Tibial artery (tissue), 4 donors: ENCODE results near the gene SRPRA.

Source experiments
- DNase-seq, 2 donors: peaks; one replicate each; pipeline ENCODE4 v3.0.0-alpha.2; 2019
- H3K27ac ChIP-seq, 2 donors: fragments of 200-600 bp; sonication (generic) in 1 of 2; 1 replicate in 1 of 2; 2 replicates in 1 of 2; pipeline ENCODE4 v1.5.1; 2018 to 2019; ENCODE audit warnings: mild to moderate bottlenecking in 1 of 2
- H3K27me3 ChIP-seq, 2 donors: fragments of 200-600 bp; sonication (generic) in 1 of 2; one replicate each; pipeline versions ENCODE4 v1.5.1 to v1.6.0; 2016 to 2019
- H3K36me3 ChIP-seq, 3 donors: fragments of 200-600 bp; sonication (generic) in 2 of 3; one replicate each; pipeline ENCODE4 v1.5.1; 2016 to 2019; ENCODE audit warnings: mild to moderate bottlenecking in 2 of 3
- H3K4me1 ChIP-seq, 4 donors: fragments of 200-600 bp; sonication (generic) in 2 of 4; 1 replicate in 3 of 4; 2 replicates in 1 of 4; pipeline ENCODE4 v1.5.1; 2016 to 2019
- H3K4me3 ChIP-seq, 2 donors: fragments of 200-600 bp; sonication (generic) in 1 of 2; 1 replicate in 1 of 2; 2 replicates in 1 of 2; pipeline ENCODE4 v1.5.1; 2018 to 2019; ENCODE audit warnings: mild to moderate bottlenecking in 2 of 2
- H3K9me3 ChIP-seq, 3 donors: fragments of 200-600 bp; sonication (generic) in 1 of 3; one replicate each; pipeline ENCODE4 v1.5.1; 2016 to 2019
- CTCF ChIP-seq, 2 experiments: fragments of 200-600 bp in 1 of 2; fragments of 450-650 bp in 1 of 2; IDR thresholded peaks; one replicate each; pipeline ENCODE4 v1.5.1; 2017 to 2019; ENCODE audit warnings: antibody characterized with exemption in 2 of 2, mild to moderate bottlenecking in 1 of 2, moderate library complexity in 1 of 2
- intact Hi-C: fragments of 100-400 bp; cut with DNase I; formaldehyde crosslinking; loops from one replicate; pipeline ENCODE4 v1.15.0; 2023; ENCODE audit warnings: low total_unique reads

Gene SRPRA

GRCh38 chr11:126282361-126282735 is 13.7 kb upstream of the SRPRA start:
- Histone ChIP-seq H3K27me3 (no peaks in the 10 kb centered on the region), H3K4me1 (peaks cover 0 to 26% (median 7%) of the 10 kb centered on the region in 4 donors), H3K36me3 (peaks cover 4 to 14% (median 5%) of the 10 kb centered on the region in 3 donors), H3K4me3 (peak overlapping the region; percentile 60 to 76), H3K27ac (peak overlapping the region; percentile 86), H3K9me3 (no peaks in the 10 kb centered on the region)
- TF ChIP-seq CTCF (IDR thresholded peaks at IDR 0.05) = no peak
- intact Hi-C loops = no loop called here
- DNase-seq = peak; percentile 43 to 74

- TF ChIP-seq CTCF (IDR thresholded peaks at IDR 0.05) = no peak
- peak in 1 of 2 donors; percentile 62 for DNase-seq
- H3K27ac ChIP-seq = peak overlapping the region; percentile 86
- peak overlapping the region in 1 of 2 donors; percentile 60 for H3K4me3 ChIP-seq
- intact Hi-C loops = no loop called here
- peaks cover 9 to 14% (median 11%) of the 10 kb centered on the region in 3 donors for H3K36me3 ChIP-seq
- peaks cover 0 to 26% (median 7%) of the 10 kb centered on the region in 4 donors for H3K4me1 ChIP-seq
- H3K9me3 ChIP-seq = no peaks in the 10 kb centered on the region
- H3K27me3 ChIP-seq = no peaks in the 10 kb centered on the region
Observed at GRCh38 chr11:126281666-126282175, 13.0 kb upstream of the SRPRA start.

GRCh38 chr11:126281245-126281644 is 12.6 kb upstream of the SRPRA start:
- TF ChIP-seq CTCF (IDR thresholded peaks at IDR 0.05) = no peak
- Histone ChIP-seq H3K4me3 (no peak overlapping the region), H3K27ac (peak overlapping the region in 1 of 2 donors; percentile 86), H3K36me3 (peaks cover 13 to 17% (median 14%) of the 10 kb centered on the region in 3 donors), H3K9me3 (no peaks in the 10 kb centered on the region), H3K4me1 (peaks cover 0 to 26% (median 7%) of the 10 kb centered on the region in 4 donors), H3K27me3 (no peaks in the 10 kb centered on the region)
- no peak for DNase-seq
- intact Hi-C loops = no loop called here

- Histone ChIP-seq H3K4me3 (no peak overlapping the region), H3K36me3 (peaks cover 17 to 24% (median 19%) of the 10 kb centered on the region in 3 donors), H3K27me3 (no peaks in the 10 kb centered on the region), H3K4me1 (peaks cover 0 to 26% (median 7%) of the 10 kb centered on the region in 4 donors), H3K27ac (no peak overlapping the region), H3K9me3 (no peaks in the 10 kb centered on the region)
- TF ChIP-seq CTCF (IDR thresholded peaks at IDR 0.05) = no peak
- intact Hi-C loops = no loop called here
- DNase-seq = no peak
Observed at GRCh38 chr11:126280595-126280994, 11.9 kb upstream of the SRPRA start.

GRCh38 chr11:126279191-126279590 is 10.5 kb upstream of the SRPRA start:
- H3K36me3 ChIP-seq = peaks cover 21 to 38% (median 31%) of the 10 kb centered on the region in 3 donors
- TF ChIP-seq CTCF (IDR thresholded peaks at IDR 0.05) = no peak
- no peak overlapping the region for H3K27ac ChIP-seq
- H3K9me3 ChIP-seq = no peaks in the 10 kb centered on the region
- DNase-seq = no peak
- no peak overlapping the region for H3K4me3 ChIP-seq
- peaks cover 0 to 18% (median 7%) of the 10 kb centered on the region in 4 donors for H3K4me1 ChIP-seq
- H3K27me3 ChIP-seq = no peaks in the 10 kb centered on the region
- intact Hi-C loops = no loop called here
